Superior temporal gyrus (tissue), 1 donor: Measurements from ENCODE around the gene CRYBB1.
"Not testable (repeated sequence)": the region's sequence is repeated elsewhere in the genome, so short reads cannot be mapped to it uniquely, and the experiment has no call there.

Experiments used
- DNase-seq: peaks from one replicate; pipeline ENCODE4 v3.0.0-alpha.2; 2016; ENCODE audit errors: extremely low spot score

CRYBB1 gene

GRCh38 chr22:26636296-26636695 is 18.5 kb upstream of the CRYBB1 start:
- DNase-seq = no peak

DNA sequence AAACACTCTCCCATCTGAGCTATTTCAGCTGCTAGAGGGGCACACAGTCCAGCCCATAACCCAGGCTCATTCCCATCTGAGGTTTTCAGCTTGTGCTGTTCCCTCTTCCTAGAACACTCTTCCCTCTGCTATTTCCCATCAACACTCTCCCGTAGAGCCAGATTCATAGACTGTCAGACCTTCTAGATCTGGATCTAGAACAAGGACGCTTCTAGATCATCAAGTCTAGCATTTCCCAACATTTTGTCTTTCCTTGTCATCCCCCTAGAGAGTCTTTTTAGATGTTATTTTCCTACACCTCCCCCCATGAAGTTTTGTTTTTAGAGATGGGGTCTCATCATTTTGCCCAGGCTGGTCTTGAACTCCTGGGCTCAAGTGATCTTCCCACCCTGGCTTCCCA is 17.3 kb upstream of the CRYBB1 start:
- no peak for DNase-seq

DNA sequence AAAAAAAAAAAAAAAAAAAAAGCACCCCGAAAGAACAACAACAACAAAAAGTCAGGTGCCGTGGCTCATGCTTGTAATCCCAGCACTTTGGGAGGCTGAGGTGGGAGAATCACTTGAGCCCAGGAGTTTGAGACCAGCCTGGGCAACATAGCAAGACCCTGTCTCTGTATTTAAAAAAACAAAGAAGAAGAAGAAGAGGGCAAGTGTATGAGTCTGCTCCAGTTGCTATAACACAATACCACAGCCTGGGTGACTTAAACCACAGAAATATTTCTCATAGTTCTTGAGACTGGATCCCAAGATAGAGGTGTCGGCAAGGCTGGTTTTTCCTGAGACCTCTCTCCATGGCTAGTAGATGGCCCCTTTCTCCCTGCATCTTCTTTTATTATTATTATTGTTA is 16.4 kb upstream of the CRYBB1 start:
- DNase-seq = no peak

DNA sequence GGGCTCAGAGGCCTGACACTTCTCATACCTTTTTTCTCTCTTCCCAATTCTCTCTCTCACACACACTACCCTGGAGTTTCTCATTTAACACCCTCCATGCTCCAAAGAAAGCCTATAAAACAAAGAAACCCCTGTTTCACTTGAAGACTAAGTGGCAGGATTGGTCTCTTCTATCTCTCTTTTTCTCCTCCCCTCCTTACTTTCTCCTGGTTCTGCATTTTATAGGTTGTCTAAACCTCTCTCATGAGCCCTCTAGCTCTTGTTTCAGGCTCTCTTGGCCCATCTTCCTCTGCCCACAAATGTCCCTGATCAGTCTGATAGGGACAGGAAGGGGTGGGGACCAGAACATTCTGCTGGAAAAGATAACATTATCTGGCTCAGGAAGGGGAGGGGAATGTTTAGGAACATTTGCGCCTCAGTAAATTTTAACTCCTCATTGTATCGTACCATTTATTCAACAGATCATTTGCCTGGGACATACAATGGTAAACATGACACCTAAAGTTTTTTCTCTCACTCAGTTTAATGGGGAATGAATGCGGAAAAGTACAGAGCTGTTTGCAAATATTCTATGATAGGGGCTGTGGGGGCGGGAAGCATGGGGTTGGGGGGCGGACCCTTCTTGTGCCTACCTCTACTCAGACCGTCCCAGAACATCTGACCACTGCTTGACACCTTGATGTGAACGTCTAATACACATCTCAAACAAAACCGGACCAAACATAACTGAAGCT is 14.8 kb upstream of the CRYBB1 start:
- DNase-seq = no peak

- DNase-seq = no peak
These were observed 13.5 kb upstream of the CRYBB1 start for GRCh38 chr22:26631282-26631681.

- DNase-seq = no peak
These were observed 12.3 kb upstream of the CRYBB1 start for GRCh38 chr22:26629988-26630761.

DNA sequence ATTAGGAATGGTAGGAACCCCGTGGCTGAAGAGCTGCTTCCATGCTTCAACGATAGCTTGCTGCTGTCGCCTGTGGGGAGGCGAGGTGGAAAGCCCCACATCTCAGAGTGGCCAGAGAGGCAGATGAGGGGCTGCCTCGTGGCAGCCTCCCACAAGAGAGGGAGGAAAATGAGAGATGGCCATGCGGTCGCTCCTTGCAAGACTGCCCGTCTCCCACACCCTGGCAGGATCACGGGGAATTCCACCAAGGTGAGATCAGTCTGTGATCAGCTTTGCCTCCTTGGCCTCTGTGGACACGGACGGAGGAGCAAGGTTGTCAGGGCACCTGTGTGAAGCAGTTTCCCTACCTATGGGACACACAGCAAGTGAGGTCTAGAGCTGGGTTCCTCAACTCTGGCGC is 7.0 kb upstream of the CRYBB1 start:
- no peak for DNase-seq

- DNase-seq = no peak
These were observed 6.2 kb upstream of the CRYBB1 start for GRCh38 chr22:26623984-26624383.

- no peak for DNase-seq
These were observed 3.8 kb upstream of the CRYBB1 start, which contains the start of gene CRYBA4 for GRCh38 chr22:26621663-26622062. Gene CRYBA4, plus strand, starts transcription at chr22:26621963. Its CDS starts 634 bp downstream, at chr22:26622597.

DNA sequence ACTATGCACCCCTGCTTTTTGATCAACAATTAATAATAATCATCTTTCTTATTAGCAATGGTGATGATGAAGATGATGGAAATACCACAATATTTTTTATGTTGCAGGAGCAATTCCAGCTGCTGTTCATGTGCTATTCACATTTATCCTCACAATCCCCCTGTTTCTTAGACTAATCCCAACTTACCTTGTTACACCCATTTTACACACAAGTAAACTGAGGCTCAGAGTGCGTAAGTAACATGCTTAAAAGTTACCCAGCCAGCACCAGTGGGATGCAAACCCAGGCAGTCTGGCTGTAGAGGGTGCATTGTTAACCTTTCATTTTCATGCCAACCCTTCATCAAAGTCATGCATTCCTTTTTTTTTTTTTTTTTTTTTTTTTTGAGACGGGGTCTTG is 2.4 kb upstream of the CRYBB1 start:
- no peak for DNase-seq

DNA sequence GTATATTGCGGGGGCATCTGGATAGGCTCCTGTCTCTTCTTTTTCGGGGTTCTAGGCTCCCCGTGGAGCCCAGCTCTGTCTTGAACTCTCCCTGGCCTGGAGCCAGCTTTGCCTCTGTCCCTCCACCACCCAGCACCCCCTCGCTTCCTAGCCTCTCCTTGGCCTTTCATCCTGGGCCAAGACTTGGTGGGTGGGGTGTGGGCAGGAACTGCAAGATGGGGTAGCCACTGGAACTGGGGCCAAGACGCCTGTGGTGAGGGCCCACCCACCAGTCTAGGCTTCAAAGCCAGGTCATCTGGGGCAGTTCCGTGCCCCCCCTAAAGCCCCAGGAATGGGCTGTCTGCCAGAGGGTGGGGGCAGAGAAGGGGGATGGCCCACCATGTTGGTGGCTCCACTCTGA is 1.7 kb upstream of the CRYBB1 start:
- no peak for DNase-seq

GRCh38 chr22:26618455-26618854 is 628 bp upstream of the CRYBB1 start:
- no peak for DNase-seq

DNA sequence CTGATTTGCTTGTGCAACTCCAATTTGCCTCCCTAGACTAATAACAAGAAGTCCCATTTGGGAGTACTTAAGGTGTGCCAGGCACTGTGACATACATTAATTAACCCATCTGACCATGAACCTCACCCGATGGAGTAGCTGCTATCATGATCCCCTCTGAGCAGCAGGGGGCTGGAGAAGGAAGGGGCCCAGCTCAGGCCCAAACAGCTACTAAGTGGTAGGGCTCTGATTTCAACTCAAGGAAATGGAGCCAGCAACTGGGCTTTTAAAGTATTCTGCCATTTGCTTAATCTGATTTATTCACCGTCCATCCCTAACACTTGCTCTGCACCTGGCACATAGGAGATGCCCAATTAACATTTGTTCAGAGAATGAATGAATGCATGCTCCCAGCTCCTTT is 1.2 kb downstream of the CRYBB1 start:
- no peak for DNase-seq

DNA sequence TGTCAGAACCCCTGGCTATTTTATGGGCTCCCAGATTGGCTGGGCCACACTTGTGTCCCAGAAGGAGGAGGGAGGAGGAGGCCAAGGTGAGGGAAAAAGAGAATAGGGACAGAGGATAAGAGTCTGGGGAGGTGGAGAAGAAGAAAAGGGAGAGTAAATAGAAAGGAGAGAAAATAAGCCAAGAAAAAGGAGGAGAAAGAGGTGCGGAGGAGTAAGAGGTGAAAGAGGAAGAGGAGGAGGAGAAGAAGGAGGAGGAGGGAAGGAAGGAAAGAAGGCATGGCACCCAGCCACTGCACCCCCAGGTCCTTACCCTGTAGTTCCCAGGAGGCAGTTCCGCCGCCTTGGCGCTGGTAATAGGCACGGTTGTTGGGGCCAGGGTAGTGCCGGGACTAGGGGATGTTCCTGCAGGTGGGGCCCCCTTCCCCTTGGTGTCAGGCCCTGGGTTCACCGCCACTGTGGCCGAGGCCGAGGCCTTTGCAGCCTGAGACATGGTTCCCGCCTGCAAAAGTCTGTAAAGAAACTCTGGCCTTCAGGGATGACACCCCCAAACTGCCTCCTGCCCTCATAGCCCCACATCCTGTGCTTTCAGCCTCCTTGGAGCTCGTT is 1.9 kb downstream of the CRYBB1 start:
- DNase-seq = no peak

DNA sequence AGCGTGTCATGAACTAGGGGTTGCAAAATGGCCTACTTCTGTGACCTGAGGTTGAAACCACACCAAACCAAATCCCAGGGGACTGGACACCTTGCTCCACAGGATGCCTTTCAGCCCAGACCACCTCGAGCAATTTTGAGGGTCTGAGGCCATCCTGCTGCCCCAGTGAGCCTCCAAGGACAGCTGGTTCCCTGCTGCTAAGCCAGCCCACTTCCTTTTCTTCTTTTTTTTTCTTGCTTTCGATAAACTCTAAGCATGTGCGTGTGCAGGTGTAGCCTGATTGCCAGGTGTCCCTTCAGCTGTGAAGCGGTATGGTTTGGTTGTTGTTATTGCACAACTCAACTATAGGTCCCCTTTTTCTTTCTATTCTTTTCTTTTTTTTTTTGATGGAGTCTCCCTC is 2.7 kb downstream of the CRYBB1 start:
- no peak for DNase-seq

GRCh38 chr22:26614322-26614721 is 3.5 kb downstream of the CRYBB1 start:
- no peak for DNase-seq

GRCh38 chr22:26613753-26614152 is 4.1 kb downstream of the CRYBB1 start:
- not testable (repeated sequence) for DNase-seq

DNA sequence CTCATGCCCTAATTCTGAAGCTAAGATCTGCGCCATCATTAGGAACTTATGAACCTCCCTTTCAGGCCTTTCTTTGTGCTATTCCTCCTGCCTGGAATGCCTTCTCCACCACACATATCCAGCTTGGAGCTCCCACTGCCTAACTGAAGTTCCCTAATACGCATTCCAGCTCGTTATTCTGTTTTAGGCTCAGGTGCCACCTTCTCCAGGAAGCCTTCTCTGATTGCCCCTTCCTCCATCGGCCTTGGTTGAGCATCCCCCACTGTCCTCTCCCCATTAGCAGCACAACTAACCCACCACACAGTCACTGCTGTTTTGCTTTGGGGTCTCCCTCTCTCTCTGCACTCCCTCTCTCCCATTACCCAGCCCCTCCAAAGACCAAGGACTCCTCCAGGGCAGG is 5.2 kb downstream of the CRYBB1 start:
- DNase-seq = no peak

DNA sequence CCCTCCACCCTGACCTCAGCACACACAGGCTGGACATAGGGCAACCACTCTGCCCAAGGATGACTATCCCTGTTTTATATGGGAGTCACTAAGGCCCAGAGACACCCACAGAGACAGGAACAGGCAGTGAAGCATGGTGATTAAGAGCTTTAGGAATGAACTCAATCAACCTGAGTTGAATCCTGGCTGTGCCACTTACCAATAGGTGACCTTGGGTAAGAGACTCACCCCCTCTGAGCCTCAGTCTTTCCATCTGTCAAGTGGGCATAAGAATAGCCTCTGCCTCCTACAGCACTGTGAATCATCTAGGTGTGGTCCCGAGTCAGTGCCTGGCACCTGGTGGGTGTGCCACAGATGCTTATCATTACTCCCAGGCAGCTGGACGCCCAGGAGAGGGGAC is 6.8 kb downstream of the CRYBB1 start:
- no peak for DNase-seq

DNA sequence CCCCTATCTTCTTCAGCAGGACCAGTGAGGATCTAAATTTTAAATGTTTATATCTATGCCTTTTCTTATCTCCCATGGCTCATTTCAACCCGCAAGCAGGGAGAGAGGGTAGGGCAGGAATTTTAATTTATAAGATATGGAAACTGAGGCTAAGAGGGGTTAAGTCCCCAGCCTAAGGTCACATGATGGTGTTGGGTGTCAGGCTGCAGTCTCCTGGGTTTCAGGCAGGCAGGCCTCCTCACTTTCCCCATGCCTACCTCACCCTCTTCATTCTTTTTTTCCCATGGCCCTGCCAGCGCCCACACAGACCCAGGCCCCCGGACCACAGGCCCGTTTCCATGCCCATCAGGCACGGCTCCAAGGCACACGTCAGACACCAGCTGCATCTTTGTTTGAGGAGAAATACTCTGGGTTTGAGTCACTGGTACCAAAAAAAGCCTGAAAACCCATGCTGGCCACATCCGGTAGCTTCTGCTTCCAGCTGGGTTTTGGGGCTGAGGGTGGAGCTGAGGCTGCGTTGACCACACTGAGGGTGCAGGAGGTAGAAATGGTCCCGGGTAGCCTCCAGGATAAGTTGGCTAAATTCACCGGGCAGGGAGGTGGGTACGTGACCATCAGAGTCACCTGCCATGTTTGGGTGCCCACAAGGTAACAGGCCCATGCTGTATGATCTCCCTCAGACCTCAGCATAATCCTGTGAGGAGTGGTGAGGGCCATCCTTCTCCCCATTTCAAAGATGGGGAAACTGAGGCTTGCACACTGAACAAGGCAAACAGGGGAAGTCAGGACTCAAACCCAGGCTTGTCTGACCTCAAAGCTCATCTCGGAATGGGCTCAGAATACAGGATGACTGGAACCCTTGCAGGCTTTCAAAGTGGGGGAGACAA is 7.5 kb downstream of the CRYBB1 start:
- DNase-seq = peak; percentile 64

- DNase-seq = no peak
These were observed 8.5 kb downstream of the CRYBB1 start for GRCh38 chr22:26609287-26609686.

DNA sequence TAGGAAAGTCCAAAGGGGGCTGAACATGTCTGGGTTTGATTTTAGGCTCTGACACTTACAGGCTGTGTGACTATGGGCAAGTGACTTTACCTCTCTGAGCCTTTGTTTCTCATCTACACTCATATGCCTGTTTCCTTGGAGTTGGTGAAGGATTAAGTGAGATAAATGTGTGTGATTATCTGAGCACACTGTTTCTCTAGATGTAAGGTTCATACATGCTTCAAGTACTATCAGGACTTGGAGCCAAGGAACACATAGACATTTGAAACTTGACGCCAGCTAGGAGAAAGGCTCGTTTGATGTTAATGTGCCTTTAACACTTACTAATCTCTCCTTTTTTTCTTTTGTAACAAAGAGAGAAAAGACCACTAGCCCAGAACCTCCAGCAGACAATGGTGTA is 9.7 kb downstream of the CRYBB1 start:
- DNase-seq = no peak
